H54 (cell line): Measurements from ENCODE around the gene CKAP4.

ENCODE experiments used
- DNase-seq: peaks from one replicate; pipeline ENCODE4 v3.0.0; 2011; ENCODE audit warnings: low spot score, mixed read lengths; ENCODE audit not compliant: insufficient read length
- FAIRE-seq: peaks from 3 replicates; lab custom pipeline; 2011; peaks lifted over from hg19 to GRCh38; lab: Jason Lieb, UNC
- POLR2A ChIP-seq: IDR thresholded peaks from 2 replicates; pipeline ENCODE4 v1.6.1; 2011; ENCODE audit warnings: low read depth, mild to moderate bottlenecking, low read length

Gene CKAP4

GRCh38 chr12:106282457-106283097 lies 34.8 kb upstream of the CKAP4 start:
- no peak for TF ChIP-seq POLR2A
- DNase-seq = peak; percentile 49
- peak; percentile 11 for FAIRE-seq

GRCh38 chr12:106281804-106282203 lies 34.0 kb upstream of the CKAP4 start:
- DNase-seq = no peak
- FAIRE-seq = no peak
- no peak for TF ChIP-seq POLR2A

- TF ChIP-seq POLR2A = no peak
- no peak for FAIRE-seq
- no peak for DNase-seq
Observed at GRCh38 chr12:106281056-106281782, 33.4 kb upstream of the CKAP4 start.

- no peak for TF ChIP-seq POLR2A
- FAIRE-seq (no peak), DNase-seq (no peak)
Observed at GRCh38 chr12:106280106-106280505, 32.3 kb upstream of the CKAP4 start.

GRCh38 chr12:106276032-106276740 lies 28.4 kb upstream of the CKAP4 start:
- no peak for TF ChIP-seq POLR2A
- DNase-seq = no peak
- no peak for FAIRE-seq

GRCh38 chr12:106275458-106275857 lies 27.6 kb upstream of the CKAP4 start:
- FAIRE-seq = no peak
- no peak for DNase-seq
- TF ChIP-seq POLR2A = no peak

GRCh38 chr12:106274575-106275121 lies 26.8 kb upstream of the CKAP4 start:
- FAIRE-seq (no peak), DNase-seq (no peak)
- no peak for TF ChIP-seq POLR2A

- DNase-seq (no peak), FAIRE-seq (no peak)
- no peak for TF ChIP-seq POLR2A
Observed at GRCh38 chr12:106274012-106274411, 26.2 kb upstream of the CKAP4 start.

GRCh38 chr12:106273491-106273890 lies 25.7 kb upstream of the CKAP4 start:
- FAIRE-seq = no peak

GRCh38 chr12:106271575-106272505 lies 24.0 kb upstream of the CKAP4 start:
- TF ChIP-seq POLR2A = no peak
- no peak for DNase-seq
- no peak for FAIRE-seq

More at GRCh38 chr12:106273491-106273890, 25.7 kb upstream of the CKAP4 start:
- no peak for DNase-seq
- no peak for TF ChIP-seq POLR2A

- TF ChIP-seq POLR2A = no peak
- no peak for DNase-seq
- no peak for FAIRE-seq
Observed at GRCh38 chr12:106269150-106269771, 21.4 kb upstream of the CKAP4 start.

- no peak for FAIRE-seq
- TF ChIP-seq POLR2A = no peak
Observed at GRCh38 chr12:106267535-106267934, 19.7 kb upstream of the CKAP4 start.

GRCh38 chr12:106265116-106265515 lies 17.3 kb upstream of the CKAP4 start:
- no peak for TF ChIP-seq POLR2A
- no peak for DNase-seq

More at GRCh38 chr12:106267535-106267934, 19.7 kb upstream of the CKAP4 start:
- no peak for DNase-seq

More at GRCh38 chr12:106265116-106265515, 17.3 kb upstream of the CKAP4 start:
- FAIRE-seq = no peak
